ENCODE measurements around the gene DEFB128. TPM values are rescaled to one million over a fixed set of nuclear protein-coding genes. Genes with fewer than 3 reads are reported as not detected.
"Not testable (repeated sequence)": the region's sequence is repeated elsewhere in the genome, so short reads cannot be mapped to it uniquely, and the experiment has no call there.

DEFB128 gene
- total RNA-seq, 3 donors from 2014 or later = not detected

GRCh38 chr20:215796-216195 lies 26.3 kb upstream of the DEFB128 start:
- Histone ChIP-seq H3K36me3 (no peaks in the 10 kb centered on the region), H3K4me1 (no peaks in the 10 kb centered on the region), H3K27me3 (peaks cover 0 to 11% of the 10 kb centered on the region in 2 donors), H3K27ac (no peak overlapping the region), H3K4me3 (no peak overlapping the region), H3K9me3 (no peaks in the 10 kb centered on the region)
- intact Hi-C loops (cut with DNase I; ENCODE audit: low total_unique reads) = no loop called here
- DNase-seq (ENCODE audit: low spot score in 2 of 2) = no peak
- no peak for TF ChIP-seq POLR2AphosphoS5 (IDR thresholded peaks at IDR 0.05)
- no peak for TF ChIP-seq POLR2A (IDR thresholded peaks at IDR 0.05)
- no peak for TF ChIP-seq CTCF (IDR thresholded peaks at IDR 0.05)

GRCh38 chr20:214383-214782 lies 24.9 kb upstream of the DEFB128 start:
- H3K36me3 ChIP-seq = no peaks in the 10 kb centered on the region
- H3K9me3 ChIP-seq = no peaks in the 10 kb centered on the region
- DNase-seq (ENCODE audit: low spot score in 2 of 2) = no peak
- TF ChIP-seq POLR2A (IDR thresholded peaks at IDR 0.05) (no peak), POLR2AphosphoS5 (IDR thresholded peaks at IDR 0.05) (no peak), CTCF (IDR thresholded peaks at IDR 0.05) (no peak)
- peaks cover 0 to 9% of the 10 kb centered on the region in 2 donors for H3K27me3 ChIP-seq
- H3K27ac ChIP-seq = no peak overlapping the region
- no peak overlapping the region for H3K4me3 ChIP-seq
- no peaks in the 10 kb centered on the region for H3K4me1 ChIP-seq
- intact Hi-C loops (cut with DNase I; ENCODE audit: low total_unique reads) = no loop called here

GRCh38 chr20:210809-211502 lies 21.4 kb upstream of the DEFB128 start:
- intact Hi-C loops (cut with DNase I; ENCODE audit: low total_unique reads) = no loop called here
- H3K9me3 ChIP-seq = no peaks in the 10 kb centered on the region
- no peak for DNase-seq (ENCODE audit: low spot score in 2 of 2)
- H3K27ac ChIP-seq = no peak overlapping the region
- H3K4me3 ChIP-seq = no peak overlapping the region
- TF ChIP-seq POLR2AphosphoS5 (IDR thresholded peaks at IDR 0.05) (no peak), POLR2A (IDR thresholded peaks at IDR 0.05) (no peak), CTCF (IDR thresholded peaks at IDR 0.05) (no peak)
- H3K27me3 ChIP-seq = no peaks in the 10 kb centered on the region
- no peaks in the 10 kb centered on the region for H3K4me1 ChIP-seq
- no peaks in the 10 kb centered on the region for H3K36me3 ChIP-seq

GRCh38 chr20:208942-209566 lies 19.5 kb upstream of the DEFB128 start:
- no peak for DNase-seq (ENCODE audit: low spot score in 2 of 2)
- TF ChIP-seq POLR2A (IDR thresholded peaks at IDR 0.05) (no peak), CTCF (IDR thresholded peaks at IDR 0.05) (peak in 1 of 3 donors; percentile 13), POLR2AphosphoS5 (IDR thresholded peaks at IDR 0.05) (no peak)
- Histone ChIP-seq H3K27ac (no peak overlapping the region), H3K27me3 (no peaks in the 10 kb centered on the region), H3K36me3 (no peaks in the 10 kb centered on the region), H3K9me3 (no peaks in the 10 kb centered on the region), H3K4me1 (no peaks in the 10 kb centered on the region), H3K4me3 (no peak overlapping the region)
- intact Hi-C loops (cut with DNase I; ENCODE audit: low total_unique reads) = no loop called here

- H3K27ac ChIP-seq; DNase-seq (ENCODE audit: low spot score in 2 of 2); H3K4me1 ChIP-seq; H3K9me3 ChIP-seq; H3K27me3 ChIP-seq; H3K4me3 ChIP-seq; intact Hi-C loops (cut with DNase I; ENCODE audit: low total_unique reads); H3K36me3 ChIP-seq: not testable (repeated sequence)
Observed at GRCh38 chr20:203630-204029, 14.1 kb upstream of the DEFB128 start.
